Measurements from ENCODE around the gene USP15. TPM values are rescaled to one million over a fixed set of nuclear protein-coding genes. Genes with fewer than 3 reads are reported as not detected.

The USP15 gene
- total RNA-seq, 1 donor from 2014 or later, result 74.2 TPM

GRCh38 chr12:62313727-62314380 lies 53.6 kb downstream of the USP15 start:
- DNase-seq (ENCODE audit: extremely low spot score in 2 of 2), result no peak
- no peaks in the 10 kb centered on the region for H3K9me3 ChIP-seq
- TF ChIP-seq POLR2A (IDR thresholded peaks at IDR 0.05) (no peak), CTCF (IDR thresholded peaks at IDR 0.05) (no peak), POLR2AphosphoS5 (IDR thresholded peaks at IDR 0.05; ENCODE audit: insufficient read depth in 1 of 2, low read depth in 1 of 2) (no peak)

GRCh38 chr12:62317017-62317416 lies 56.8 kb downstream of the USP15 start:
- no peak for DNase-seq (ENCODE audit: extremely low spot score in 2 of 2)
- Histone ChIP-seq H3K4me3 (no peak overlapping the region), H3K36me3 (peaks cover 0 to 18% of the 10 kb centered on the region in 2 donors), H3K4me1 (no peaks in the 10 kb centered on the region), H3K27ac (no peak overlapping the region), H3K27me3 (no peaks in the 10 kb centered on the region), H3K9me3 (no peaks in the 10 kb centered on the region)
- TF ChIP-seq CTCF (IDR thresholded peaks at IDR 0.05) (no peak), POLR2A (IDR thresholded peaks at IDR 0.05) (no peak), POLR2AphosphoS5 (IDR thresholded peaks at IDR 0.05; ENCODE audit: insufficient read depth in 1 of 2, low read depth in 1 of 2) (no peak)
- intact Hi-C loops (cut with DNase I), result no loop called here

More at GRCh38 chr12:62313727-62314380, 53.6 kb downstream of the USP15 start:
- Histone ChIP-seq H3K36me3 (peaks cover 0 to under 1% of the 10 kb centered on the region in 2 donors), H3K27me3 (no peaks in the 10 kb centered on the region), H3K4me1 (no peaks in the 10 kb centered on the region), H3K27ac (no peak overlapping the region), H3K4me3 (no peak overlapping the region)
- intact Hi-C loops (cut with DNase I), result no loop called here

GRCh38 chr12:62319058-62319457 lies 58.9 kb downstream of the USP15 start:
- no peak overlapping the region for H3K4me3 ChIP-seq
- intact Hi-C loops (cut with DNase I), result no loop called here
- H3K27me3 ChIP-seq, result no peaks in the 10 kb centered on the region
- DNase-seq (ENCODE audit: extremely low spot score in 2 of 2), result no peak
- H3K36me3 ChIP-seq, result peaks cover 0 to 34% of the 10 kb centered on the region in 2 donors
- H3K4me1 ChIP-seq, result no peaks in the 10 kb centered on the region
- TF ChIP-seq POLR2A (IDR thresholded peaks at IDR 0.05), result no peak
- no peak for TF ChIP-seq CTCF (IDR thresholded peaks at IDR 0.05)
- TF ChIP-seq POLR2AphosphoS5 (IDR thresholded peaks at IDR 0.05; ENCODE audit: insufficient read depth in 1 of 2, low read depth in 1 of 2), result no peak
- no peak overlapping the region for H3K27ac ChIP-seq
- H3K9me3 ChIP-seq, result no peaks in the 10 kb centered on the region

GRCh38 chr12:62320054-62320453 lies 59.9 kb downstream of the USP15 start:
- no peaks in the 10 kb centered on the region for H3K4me1 ChIP-seq
- peaks cover 0 to 34% of the 10 kb centered on the region in 2 donors for H3K36me3 ChIP-seq
- intact Hi-C loops (cut with DNase I), result no loop called here
- no peaks in the 10 kb centered on the region for H3K9me3 ChIP-seq
- H3K4me3 ChIP-seq, result no peak overlapping the region
- TF ChIP-seq POLR2A (IDR thresholded peaks at IDR 0.05) (no peak), CTCF (IDR thresholded peaks at IDR 0.05) (no peak), POLR2AphosphoS5 (IDR thresholded peaks at IDR 0.05; ENCODE audit: insufficient read depth in 1 of 2, low read depth in 1 of 2) (no peak)
- DNase-seq (ENCODE audit: extremely low spot score in 2 of 2), result no peak
- no peak overlapping the region for H3K27ac ChIP-seq
- H3K27me3 ChIP-seq, result no peaks in the 10 kb centered on the region

- Histone ChIP-seq H3K36me3 (peaks cover 0 to 34% of the 10 kb centered on the region in 2 donors), H3K27ac (no peak overlapping the region), H3K4me1 (no peaks in the 10 kb centered on the region), H3K9me3 (no peaks in the 10 kb centered on the region), H3K4me3 (no peak overlapping the region), H3K27me3 (no peaks in the 10 kb centered on the region)
- intact Hi-C loops (cut with DNase I), result no loop called here
- DNase-seq (ENCODE audit: extremely low spot score in 2 of 2), result no peak
- TF ChIP-seq POLR2A (IDR thresholded peaks at IDR 0.05) (no peak), POLR2AphosphoS5 (IDR thresholded peaks at IDR 0.05; ENCODE audit: insufficient read depth in 1 of 2, low read depth in 1 of 2) (no peak), CTCF (IDR thresholded peaks at IDR 0.05) (no peak)
These were observed 63.2 kb downstream of the USP15 start for GRCh38 chr12:62323386-62323785.

Data from vagina (tissue), 2 donors.